Psoas muscle (tissue), 8 donors: ENCODE measurements around the gene LGR6. TPM values are rescaled to one million over a fixed set of nuclear protein-coding genes. Genes with fewer than 3 reads are reported as not detected.

Experiments used
- ATAC-seq, 4 donors: fragments of 200-7000 bp; cut with Tn5 transposase; one replicate each; pipeline ENCODE4 v1.9.1; 2020; ENCODE audit warnings: moderate library complexity in 3 of 4, mild to moderate bottlenecking in 2 of 4
- DNase-seq, 2 donors: peaks; one replicate each; pipeline ENCODE4 v3.0.0-alpha.2; 2020
- H3K27ac ChIP-seq: fragments of 200-600 bp; one replicate; pipeline ENCODE4 v1.8.0; 2022
- H3K27me3 ChIP-seq, 3 donors: fragments of 200-600 bp in 1 of 3; one replicate each; pipeline versions ENCODE4 v1.6.1 to v1.8.0; 2013 to 2022; ENCODE audit warnings: low read length in 2 of 3, mild to moderate bottlenecking in 2 of 3, moderate library complexity in 1 of 3; ENCODE audit not compliant: insufficient read depth in 3 of 3
- H3K36me3 ChIP-seq, 2 donors: fragments of 200-600 bp in 1 of 2; one replicate each; pipeline versions ENCODE4 v1.6.1 to v1.8.0; 2013 to 2022; ENCODE audit warnings: low read depth in 1 of 2, mild to moderate bottlenecking in 1 of 2, moderate library complexity in 1 of 2; ENCODE audit not compliant: insufficient read depth in 1 of 2
- H3K4me1 ChIP-seq: fragments of 200-600 bp; one replicate; pipeline ENCODE4 v1.8.0; 2022
- H3K4me3 ChIP-seq: fragments of 200-600 bp; one replicate; pipeline ENCODE4 v1.8.0; 2022; ENCODE audit warnings: mild to moderate bottlenecking
- H3K9me3 ChIP-seq: fragments of 200-600 bp; one replicate; pipeline ENCODE4 v1.8.0; 2022
- CTCF ChIP-seq: fragments of 200-600 bp; IDR thresholded peaks from one replicate; pipeline ENCODE4 v1.8.0; 2022; ENCODE audit warnings: antibody characterized with exemption
- WGBS, 3 donors: extraction: QIAGEN DNeasy Blood & Tissue Kit; methylation state at CpG; one replicate each; pipeline versions ENCODE4 v1.1.6 to v1.1.7; 2013; 5-methylcytosine and 5-hydroxymethylcytosine counted together
- intact Hi-C, 2 donors: fragments of 100-400 bp; cut with DNase I; formaldehyde crosslinking; loops; one replicate each; pipeline versions ENCODE4 v1.11.0 to v1.14.2; 2022
- polyA plus RNA-seq, 3 donors: library from polyadenylated mRNA; stranded (reverse); fragments of 200-250 nt; gene quantifications; one replicate each; pipeline ENCODE4 v1.2.3, GENCODE V29; 2013
- total RNA-seq, 4 donors: library from RNA; stranded (reverse); fragmentation: NEBNext Ultra II Directional in 2 of 4; extraction: Animal tissue kit (Norgen Biotek cat#: 25700) in 2 of 4; gene quantifications; one replicate each; pipeline versions ENCODE4 v1.2.1 to v1.2.4, GENCODE V29; 2021 to 2023
- donor health status: healthy with polysubstance abuse.
- donor health status: DM: no; HTN: no; CAD: no; lungs with moderate emphysema.
- donor health status: Bipolar disorder and iron deficiency.
- donor health status: healthy.
- donor health status: DM: yes; HTN: yes; CAD: no.
- donor health status: DM: no; HTN: no; CAD: no.
- donor health status: DM: no; HTN: no; CAD: no.
- donor health status: DM: yes; HTN: yes; CAD: no.

LGR6 gene
- total and polyA plus RNA-seq, 7 donors: 0.12 to 0.20 (median 0.16) TPM; not detected in 3

DNA sequence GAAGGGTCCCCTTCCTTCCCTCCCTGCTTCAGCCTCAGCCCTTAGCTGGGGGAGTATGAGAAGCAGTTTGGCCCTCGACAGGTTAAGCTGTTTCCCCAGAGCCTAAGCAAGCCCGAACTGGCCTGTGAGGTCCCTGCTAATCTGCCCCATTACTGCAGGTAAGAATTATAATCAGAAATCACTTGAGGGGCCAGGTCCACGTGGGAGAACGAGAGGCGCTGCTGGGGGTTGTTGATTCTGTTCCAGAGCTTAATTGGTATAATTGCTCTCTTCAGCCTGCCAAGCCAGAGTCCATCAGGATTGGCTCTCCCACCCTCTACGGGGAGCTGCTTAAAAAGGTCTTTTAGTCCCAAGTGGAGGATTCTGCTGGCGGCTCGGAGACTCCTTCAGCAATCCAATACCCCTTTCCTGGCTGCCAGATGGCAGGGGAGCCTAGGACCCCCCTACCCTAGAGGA is 77.3 kb downstream of the LGR6 start:
- no peak for TF ChIP-seq CTCF
- Histone ChIP-seq H3K27ac (no peak overlapping the region), H3K27me3 (no peaks in the 10 kb centered on the region), H3K4me3 (no peak overlapping the region), H3K4me1 (no peaks in the 10 kb centered on the region), H3K36me3 (no peaks in the 10 kb centered on the region), H3K9me3 (no peaks in the 10 kb centered on the region)
- WGBS, 3 donors: 46 to 48% (median 46%) methylated on average over 8 of the region's 8 CpGs
- intact Hi-C loops: no loop called here
- DNase-seq (no peak), ATAC-seq (no peak)

DNA sequence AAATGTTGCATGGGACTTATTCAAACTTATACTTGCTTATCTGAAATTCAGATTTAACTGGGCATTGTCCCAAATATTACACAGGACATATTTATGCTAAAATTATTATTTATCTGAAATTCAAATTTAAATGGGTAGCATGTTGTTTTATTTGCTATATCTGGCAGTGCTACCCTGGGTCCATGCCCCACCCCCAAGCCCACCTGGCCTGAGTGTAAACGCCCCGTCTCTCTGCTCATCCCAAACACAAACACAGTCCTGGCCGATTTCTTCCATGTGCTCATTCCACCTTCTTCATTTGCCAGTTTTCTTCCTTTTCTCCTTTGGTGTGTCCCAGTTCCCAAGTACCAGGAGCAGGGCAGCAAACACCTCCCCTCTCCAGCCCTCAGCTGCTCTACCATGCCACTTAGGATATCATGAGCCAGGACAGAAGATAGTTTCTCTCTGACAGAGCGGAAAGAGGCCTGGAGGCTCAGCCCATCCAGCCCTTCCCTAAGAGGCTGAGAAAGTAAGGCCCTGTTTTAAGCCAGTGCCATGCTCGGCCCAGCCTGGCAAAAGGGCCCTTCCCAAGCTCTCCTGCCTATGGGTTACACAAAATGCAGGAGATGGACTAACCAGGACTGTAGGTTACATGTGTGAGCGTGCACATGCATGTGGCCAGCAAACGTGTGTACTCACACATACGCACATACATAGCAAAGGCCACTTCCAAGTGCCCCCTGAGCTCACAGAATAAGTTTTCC is 78.7 kb downstream of the LGR6 start:
- Histone ChIP-seq H3K4me1 (no peaks in the 10 kb centered on the region), H3K27me3 (no peaks in the 10 kb centered on the region), H3K36me3 (no peaks in the 10 kb centered on the region), H3K9me3 (no peaks in the 10 kb centered on the region), H3K4me3 (no peak overlapping the region), H3K27ac (no peak overlapping the region)
- DNase-seq (no peak), ATAC-seq (no peak)
- intact Hi-C loops: loop anchor here in 1 of 2 donors (2.0 kb wide), 1 partner anchor 43 kb away; no protein-coding TSS in a partner anchor
- no peak for TF ChIP-seq CTCF
- 86 to 92% (median 88%) methylated on average over 8 of the region's 8 CpGs for WGBS, 3 donors

DNA sequence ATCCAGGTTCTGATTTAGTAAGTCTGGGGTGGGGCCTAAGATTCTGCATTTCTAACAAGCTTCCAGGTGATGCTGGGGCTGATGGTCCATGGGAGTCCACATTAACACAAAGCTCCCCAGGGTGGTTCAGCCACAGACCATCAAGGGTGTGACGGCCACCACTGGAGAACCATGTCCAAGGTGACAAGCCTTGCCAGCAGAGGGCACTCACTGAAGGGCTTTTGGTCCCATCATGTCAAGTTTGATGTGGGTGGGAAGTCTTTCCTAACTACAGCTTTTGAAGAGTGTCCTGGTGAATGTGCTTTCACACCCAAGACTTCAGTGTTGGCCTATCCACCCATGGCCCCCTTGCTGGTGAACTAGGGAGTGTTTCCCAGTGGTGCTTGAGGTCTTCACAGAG is 81.0 kb downstream of the LGR6 start:
- no peak for DNase-seq
- ATAC-seq: peak; percentile 44 to 63 (median 54)
- no peaks in the 10 kb centered on the region for H3K9me3 ChIP-seq
- no peak overlapping the region for H3K4me3 ChIP-seq
- H3K36me3 ChIP-seq: no peaks in the 10 kb centered on the region
- no peaks in the 10 kb centered on the region for H3K4me1 ChIP-seq
- H3K27me3 ChIP-seq: no peaks in the 10 kb centered on the region
- TF ChIP-seq CTCF: peak; percentile 45
- WGBS, 3 donors: 31 to 70% (median 45%) methylated on average over 1 of the region's 1 CpG
- no peak overlapping the region for H3K27ac ChIP-seq
- intact Hi-C loops: loop anchor here in 1 of 2 donors (5.0 kb wide), 1 partner anchor 38 kb away; no protein-coding TSS in a partner anchor

DNA sequence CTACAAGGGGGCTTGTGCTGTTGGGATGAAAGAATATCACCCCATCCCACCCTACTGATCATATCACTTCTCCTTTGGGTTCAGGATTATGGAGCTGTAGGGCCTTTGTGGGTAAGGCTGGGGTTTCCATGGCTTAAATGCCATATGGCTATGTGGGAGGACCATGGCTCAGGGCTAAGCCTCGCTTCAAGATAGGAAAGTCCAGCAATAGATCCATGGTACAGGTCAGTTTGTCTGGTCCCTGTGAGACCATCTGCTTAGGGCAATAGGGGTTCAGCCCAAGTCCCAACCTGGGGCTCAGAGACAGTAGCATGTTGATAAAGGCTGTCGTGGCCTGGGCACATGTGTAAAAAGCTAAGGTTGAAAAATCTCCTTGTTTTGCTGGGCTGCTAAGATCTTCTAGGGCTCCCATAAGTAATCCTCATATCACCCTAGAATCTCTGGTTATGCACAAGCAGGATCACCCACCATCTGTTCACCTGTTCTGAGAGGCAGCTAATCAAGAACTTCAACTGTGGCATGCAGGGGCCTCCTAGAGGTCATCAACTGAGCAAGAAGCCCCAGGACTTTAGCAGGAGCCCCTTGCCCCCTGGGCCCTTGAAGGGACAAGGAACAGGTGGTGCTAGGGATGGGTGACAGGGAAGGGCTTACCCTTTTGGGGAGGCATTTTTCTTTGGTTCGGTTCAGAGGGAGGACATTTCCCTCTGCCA is 81.6 kb downstream of the LGR6 start:
- Histone ChIP-seq H3K27me3 (no peaks in the 10 kb centered on the region), H3K9me3 (no peaks in the 10 kb centered on the region), H3K27ac (no peak overlapping the region), H3K4me3 (no peak overlapping the region), H3K4me1 (no peaks in the 10 kb centered on the region), H3K36me3 (no peaks in the 10 kb centered on the region)
- DNase-seq: no peak
- no peak for ATAC-seq
- WGBS, 3 donors: 92 to 98% (median 97%) methylated on average over 3 of the region's 3 CpGs
- TF ChIP-seq CTCF: no peak
- intact Hi-C loops: loop anchor here in 1 of 2 donors (5.0 kb wide), 1 partner anchor 37 kb away; no protein-coding TSS in a partner anchor
